Fibroblast of lung (primary cell): ENCODE data around the gene PARP2.

ENCODE experiments used
- CTCF ChIP-seq, 2 donors: IDR thresholded peaks in 1 of 2; conservative IDR thresholded peaks in 1 of 2; 1 replicate in 1 of 2; 2 replicates in 1 of 2; pipeline ENCODE4 v1.5.1; 2011 to 2012; ENCODE audit warnings: low read length in 2 of 2, control low read depth in 1 of 2, inconsistent platforms in 1 of 2, low read depth in 1 of 2, mild to moderate bottlenecking in 1 of 2
- EZH2 ChIP-seq: IDR thresholded peaks from 2 replicates; pipeline ENCODE4 v1.5.1; 2012; ENCODE audit warnings: low read length, control low read depth, mild to moderate bottlenecking; ENCODE audit errors: missing control alignments

- TF ChIP-seq CTCF (conservative IDR thresholded peaks at IDR 0.05 in 1 of 2, IDR thresholded peaks at IDR 0.05 in 1 of 2; ENCODE audit: low read depth in 1 of 2, low read length in 2 of 2) (no peak), EZH2 (no peak)
Observed at GRCh38 chr14:20347747-20348146, 4.3 kb downstream of the PARP2 start.
